Chondrocyte (in vitro differentiated cells): Measurements from ENCODE around the gene F2R. TPM values are rescaled to one million over a fixed set of nuclear protein-coding genes. Genes with fewer than 3 reads are reported as not detected.

ENCODE experiments used
- DNase-seq: peaks from one replicate; pipeline ENCODE4 v3.0.0; 2021; ENCODE audit warnings: mixed read lengths, low spot score
- H3K27ac Mint-ChIP-seq: one replicate; pipeline ENCODE4 v1.8.0; 2021; ENCODE audit warnings: mild to moderate bottlenecking, moderate library complexity, mixed read lengths; ENCODE audit not compliant: unreplicated experiment
- H3K27me3 Mint-ChIP-seq: 2 replicates; pipeline ENCODE4 v1.8.0; 2021; ENCODE audit warnings: low read depth, mixed read lengths
- H3K36me3 Mint-ChIP-seq: 2 replicates; pipeline ENCODE4 v1.8.0; 2021; ENCODE audit warnings: low read depth, mixed read lengths
- H3K4me1 Mint-ChIP-seq: 2 replicates; pipeline ENCODE4 v1.8.0; 2021; ENCODE audit warnings: low read depth, mild to moderate bottlenecking, mixed read lengths
- H3K4me3 Mint-ChIP-seq: one replicate; pipeline ENCODE4 v1.8.0; 2021; ENCODE audit warnings: mild to moderate bottlenecking, moderate library complexity, mixed read lengths; ENCODE audit not compliant: unreplicated experiment
- H3K9me3 Mint-ChIP-seq: 2 replicates; pipeline ENCODE4 v1.8.0; 2021; ENCODE audit warnings: low read depth, mixed read lengths
- CTCF ChIP-seq: fragments of 200-600 bp; sonication (generic); IDR thresholded peaks from 2 replicates; pipeline ENCODE4 v1.5.0; 2021; ENCODE audit warnings: antibody characterized with exemption, mild to moderate bottlenecking, moderate library complexity
- total RNA-seq: library from RNA; stranded (reverse); gene quantifications from 3 replicates; pipeline ENCODE4 v1.2.1, GENCODE V29; 2021

Gene F2R
- total RNA-seq, 1 donor from 2014 or later, result 126 TPM

GRCh38 chr5:76746677-76747076 is 30.8 kb downstream of the F2R start:
- Mint-ChIP-seq H3K4me3 (no peak overlapping the region), H3K27me3 (no peaks in the 10 kb centered on the region), H3K9me3 (no peaks in the 10 kb centered on the region), H3K4me1 (no peaks in the 10 kb centered on the region), H3K36me3 (no peaks in the 10 kb centered on the region), H3K27ac (no peak overlapping the region)
- peak; percentile 45 for TF ChIP-seq CTCF
- no peak for DNase-seq

GRCh38 chr5:76747706-76748105 is 31.8 kb downstream of the F2R start:
- Mint-ChIP-seq H3K36me3 (no peaks in the 10 kb centered on the region), H3K4me1 (no peaks in the 10 kb centered on the region), H3K27me3 (no peaks in the 10 kb centered on the region), H3K27ac (no peak overlapping the region), H3K9me3 (no peaks in the 10 kb centered on the region), H3K4me3 (no peak overlapping the region)
- no peak for DNase-seq
- TF ChIP-seq CTCF, result no peak

- no peak for DNase-seq
- no peaks in the 10 kb centered on the region for H3K36me3 Mint-ChIP-seq
- no peaks in the 10 kb centered on the region for H3K4me1 Mint-ChIP-seq
- H3K4me3 Mint-ChIP-seq, result no peak overlapping the region
- H3K9me3 Mint-ChIP-seq, result no peaks in the 10 kb centered on the region
- H3K27me3 Mint-ChIP-seq, result no peaks in the 10 kb centered on the region
- H3K27ac Mint-ChIP-seq, result no peak overlapping the region
- no peak for TF ChIP-seq CTCF
Measured at GRCh38 chr5:76751291-76751690, 35.4 kb downstream of the F2R start.

GRCh38 chr5:76754668-76755078 is 38.7 kb downstream of the F2R start:
- Mint-ChIP-seq H3K36me3 (no peaks in the 10 kb centered on the region), H3K27me3 (no peaks in the 10 kb centered on the region), H3K4me3 (no peak overlapping the region), H3K4me1 (no peaks in the 10 kb centered on the region), H3K9me3 (no peaks in the 10 kb centered on the region), H3K27ac (no peak overlapping the region)
- DNase-seq, result no peak
- TF ChIP-seq CTCF, result no peak

GRCh38 chr5:76755779-76756637 is 40.1 kb downstream of the F2R start:
- no peak for TF ChIP-seq CTCF
- H3K4me3 Mint-ChIP-seq, result no peak overlapping the region

More at GRCh38 chr5:76755779-76756637, 40.1 kb downstream of the F2R start:
- no peak overlapping the region for H3K27ac Mint-ChIP-seq
- H3K36me3 Mint-ChIP-seq, result no peaks in the 10 kb centered on the region
- no peaks in the 10 kb centered on the region for H3K4me1 Mint-ChIP-seq
- DNase-seq, result no peak
- H3K27me3 Mint-ChIP-seq, result no peaks in the 10 kb centered on the region
- no peaks in the 10 kb centered on the region for H3K9me3 Mint-ChIP-seq
